ENCODE data around the gene EPB41L2. TPM values are rescaled to one million over a fixed set of nuclear protein-coding genes. Genes with fewer than 3 reads are reported as not detected.

EPB41L2 gene
- total RNA-seq, 1 experiment from 2014 or later = 74.8 TPM

- CTCF ChIA-PET = interaction anchor here (1.5 kb wide), 1 partner anchor 7 kb away, joined by 3 read pairs; no protein-coding TSS in a partner anchor
- H4K20me1 ChIP-seq (ENCODE audit: insufficient read depth) = no peaks in the 10 kb centered on the region
- no peak overlapping the region for H3K4me3 ChIP-seq (replicated peaks in 1 of 2; ENCODE audit: low read depth in 1 of 2, low read length in 2 of 2)
- H3K9me2 ChIP-seq (ENCODE audit: insufficient read depth) = no peaks in the 10 kb centered on the region
- 0 out of 2 replicates have a peak, but pooled peaks cover 17% of the 10 kb centered on the region for H3K79me2 ChIP-seq (ENCODE audit: insufficient read depth, low read length)
- DNase-seq (ENCODE audit: low read depth, low spot score) (no peak), ATAC-seq (no peak)
- H3K4me2 ChIP-seq (ENCODE audit: low read length) = no peak overlapping the region
- no peak overlapping the region for H2AFZ ChIP-seq (ENCODE audit: low read depth, low read length, poor library complexity, severe bottlenecking)
- H3K9me3 ChIP-seq (ENCODE audit: control insufficient read depth in 1 of 2, insufficient read depth in 1 of 2, low read depth in 1 of 2, low read length in 2 of 2) = no peaks in the 10 kb centered on the region
- POLR2A ChIA-PET = no interaction called here
- peaks cover 0 to 10% of the 10 kb centered on the region in 2 experiments; a peak in 2 of 4 replicates for H3K4me1 ChIP-seq (ENCODE audit: control insufficient read depth in 1 of 2, insufficient read depth in 2 of 2, low read length in 2 of 2)
- H3K9ac ChIP-seq (ENCODE audit: low read length) = no peak overlapping the region
- intact Hi-C loops (cut with micrococcal nuclease) = no loop called here
- H3K27ac ChIP-seq (ENCODE audit: low read depth, low read length) = no peak overlapping the region
- RAD21 ChIA-PET (ENCODE audit: low non-redundant PET in 1 of 2, low total read pairs in 2 of 2, uncharacterized antibody in 2 of 2, unreplicated experiment in 2 of 2) = no interaction called here
- no TSS peak for BruUV-seq (replicated peaks)
- TF ChIP-seq RAD21 (IDR thresholded peaks at IDR 0.05; ENCODE audit: low read depth) = no peak
- TF ChIP-seq ZFX (IDR thresholded peaks at IDR 0.05) = no peak
- no peak for TF ChIP-seq ZBTB33 (IDR thresholded peaks at IDR 0.05; ENCODE audit: extremely low read depth, insufficient replicate concordance, low read length)
- TF ChIP-seq CBX3 (IDR thresholded peaks at IDR 0.05; ENCODE audit: low read depth) = no peak
- TF ChIP-seq YY1 (IDR thresholded peaks at IDR 0.05; ENCODE audit: extremely low read depth, insufficient replicate concordance, low read depth, low read length) = no peak
- no peak for TF ChIP-seq ZNF274 (IDR thresholded peaks at IDR 0.05; ENCODE audit: low read depth, low read length)
- no peak for TF ChIP-seq ATF3 (IDR thresholded peaks at IDR 0.05)
- H3K27me3 ChIP-seq (ENCODE audit: insufficient read depth, low read length) = no peaks in the 10 kb centered on the region
- H3K36me3 ChIP-seq (ENCODE audit: control insufficient read depth in 1 of 2, insufficient read depth in 2 of 2, low read length in 2 of 2) = no peaks in the 10 kb centered on the region
Observed at GRCh38 chr6:130985115-130985514, 77.9 kb downstream of the EPB41L2 start.

GRCh38 chr6:130982941-130983456 is 80.0 kb downstream of the EPB41L2 start:
- CTCF ChIA-PET = no interaction called here
- Histone ChIP-seq H3K9me2 (ENCODE audit: insufficient read depth) (no peaks in the 10 kb centered on the region), H3K36me3 (ENCODE audit: control insufficient read depth in 1 of 2, insufficient read depth in 2 of 2, low read length in 2 of 2) (no peaks in the 10 kb centered on the region), H3K27me3 (ENCODE audit: insufficient read depth, low read length) (no peaks in the 10 kb centered on the region), H3K4me2 (ENCODE audit: low read length) (no peak overlapping the region), H3K27ac (ENCODE audit: low read depth, low read length) (no peak overlapping the region), H3K4me1 (ENCODE audit: control insufficient read depth in 1 of 2, insufficient read depth in 2 of 2, low read length in 2 of 2) (no peaks in the 10 kb centered on the region), H3K79me2 (ENCODE audit: insufficient read depth, low read length) (0 out of 2 replicates have a peak, but pooled peaks cover 20% of the 10 kb centered on the region), H3K9ac (ENCODE audit: low read length) (no peak overlapping the region), H2AFZ (ENCODE audit: low read depth, low read length, poor library complexity, severe bottlenecking) (no peak overlapping the region), H3K4me3 (replicated peaks in 1 of 2; ENCODE audit: low read depth in 1 of 2, low read length in 2 of 2) (no peak overlapping the region), H4K20me1 (ENCODE audit: insufficient read depth) (no peaks in the 10 kb centered on the region), H3K9me3 (ENCODE audit: control insufficient read depth in 1 of 2, insufficient read depth in 1 of 2, low read depth in 1 of 2, low read length in 2 of 2) (no peaks in the 10 kb centered on the region)
- POLR2A ChIA-PET = no interaction called here
- BruUV-seq (replicated peaks) = no TSS peak
- no peak for TF ChIP-seq YY1 (IDR thresholded peaks at IDR 0.05; ENCODE audit: extremely low read depth, insufficient replicate concordance, low read depth, low read length)
- TF ChIP-seq RAD21 (IDR thresholded peaks at IDR 0.05; ENCODE audit: low read depth) = no peak
- no peak for ATAC-seq
- RAD21 ChIA-PET (ENCODE audit: low non-redundant PET in 1 of 2, low total read pairs in 2 of 2, uncharacterized antibody in 2 of 2, unreplicated experiment in 2 of 2) = no interaction called here
- intact Hi-C loops (cut with micrococcal nuclease) = no loop called here
- DNase-seq (ENCODE audit: low read depth, low spot score) = no peak
